ENCODE results near the gene FCGR3A.
"Not testable (repeated sequence)": the region's sequence is repeated elsewhere in the genome, so short reads cannot be mapped to it uniquely, and the experiment has no call there.

GRCh38 chr1:161529463-161530104 lies 20.0 kb downstream of the FCGR3A start:
- TF ChIP-seq POLR2AphosphoS5 (IDR thresholded peaks at IDR 0.05; ENCODE audit: low read depth, low read length); KDM1A (IDR thresholded peaks at IDR 0.05; ENCODE audit: borderline replicate concordance, low read length); RNF2 (IDR thresholded peaks at IDR 0.05; ENCODE audit: borderline replicate concordance, low read depth, low read length, missing control alignments, poor library complexity, severe bottlenecking); BACH1 (IDR thresholded peaks at IDR 0.05; ENCODE audit: low read length); POLR2A (IDR thresholded peaks at IDR 0.05; ENCODE audit: control extremely low read depth in 1 of 2, low read depth in 2 of 2, low read length in 2 of 2); RBBP5 (IDR thresholded peaks at IDR 0.05; ENCODE audit: borderline replicate concordance, low read depth, low read length); CEBPB (IDR thresholded peaks at IDR 0.05; ENCODE audit: low read depth, low read length); RAD21 (IDR thresholded peaks at IDR 0.05 in 1 of 2, conservative IDR thresholded peaks at IDR 0.05 in 1 of 2; ENCODE audit: low read depth in 2 of 2, low read length in 2 of 2); USF2 (IDR thresholded peaks at IDR 0.05; ENCODE audit: low read length); RFX5 (IDR thresholded peaks at IDR 0.05; ENCODE audit: borderline replicate concordance, low read depth, low read length); ATF2 (IDR thresholded peaks at IDR 0.05; ENCODE audit: low read length); EZH2 (IDR thresholded peaks at IDR 0.05; ENCODE audit: low read depth, low read length, severe bottlenecking): not testable (repeated sequence)
- TF ChIP-seq, protein P1, sequence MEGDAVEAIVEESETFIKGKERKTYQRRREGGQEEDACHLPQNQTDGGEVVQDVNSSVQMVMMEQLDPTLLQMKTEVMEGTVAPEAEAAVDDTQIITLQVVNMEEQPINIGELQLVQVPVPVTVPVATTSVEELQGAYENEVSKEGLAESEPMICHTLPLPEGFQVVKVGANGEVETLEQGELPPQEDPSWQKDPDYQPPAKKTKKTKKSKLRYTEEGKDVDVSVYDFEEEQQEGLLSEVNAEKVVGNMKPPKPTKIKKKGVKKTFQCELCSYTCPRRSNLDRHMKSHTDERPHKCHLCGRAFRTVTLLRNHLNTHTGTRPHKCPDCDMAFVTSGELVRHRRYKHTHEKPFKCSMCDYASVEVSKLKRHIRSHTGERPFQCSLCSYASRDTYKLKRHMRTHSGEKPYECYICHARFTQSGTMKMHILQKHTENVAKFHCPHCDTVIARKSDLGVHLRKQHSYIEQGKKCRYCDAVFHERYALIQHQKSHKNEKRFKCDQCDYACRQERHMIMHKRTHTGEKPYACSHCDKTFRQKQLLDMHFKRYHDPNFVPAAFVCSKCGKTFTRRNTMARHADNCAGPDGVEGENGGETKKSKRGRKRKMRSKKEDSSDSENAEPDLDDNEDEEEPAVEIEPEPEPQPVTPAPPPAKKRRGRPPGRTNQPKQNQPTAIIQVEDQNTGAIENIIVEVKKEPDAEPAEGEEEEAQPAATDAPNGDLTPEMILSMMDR (IDR thresholded peaks at IDR 0.05; ENCODE audit: control extremely low read depth in 1 of 3, insufficient read depth in 1 of 3, low read depth in 1 of 3, low read length in 3 of 3): not testable (repeated sequence)

Measured in H1 (cell line).